ENCODE data around the gene PLG. TPM values are rescaled to one million over a fixed set of nuclear protein-coding genes. Genes with fewer than 3 reads are reported as not detected.
"Not testable (repeated sequence)": the region's sequence is repeated elsewhere in the genome, so short reads cannot be mapped to it uniquely, and the experiment has no call there.

The PLG gene
- total and polyA plus RNA-seq, 7 experiments from 2014 or later, result 0.11 to 0.86 (median 0.38) TPM; not detected in 4

- POLR2A ChIA-PET, result no interaction called here
- H3K27me3 ChIP-seq (ENCODE audit: control insufficient read depth in 2 of 2, insufficient read depth in 2 of 2, low read length in 2 of 2), result no peaks in the 10 kb centered on the region
- DNase-seq (no peak), ATAC-seq (no peak)
- Mint-ChIP-seq H3K27me3 (peaks cover 3 to 29% (median 13%) of the 10 kb centered on the region in 5 donors), H3K36me3 (no peaks in the 10 kb centered on the region), H3K27ac (no peak overlapping the region), H3K9me3 (peaks cover 0 to 12% (median 2%) of the 10 kb centered on the region in 11 donors), H3K4me1 (no peaks in the 10 kb centered on the region), H3K4me3 (no peak overlapping the region)
- H3K9me3 ChIP-seq (ENCODE audit: control insufficient read depth in 2 of 3, low read length in 3 of 3), result no peaks in the 10 kb centered on the region
- intact Hi-C loops (cut with micrococcal nuclease), result loop anchor here (5.0 kb wide), 1 partner anchor 622 kb away; no protein-coding TSS in a partner anchor
- no peak overlapping the region for H3K4me3 ChIP-seq (ENCODE audit: low read length)
- H3K36me3 ChIP-seq (ENCODE audit: control insufficient read depth in 2 of 3, insufficient read depth in 3 of 3, low read length in 3 of 3), result no peaks in the 10 kb centered on the region
- no peaks in the 10 kb centered on the region for H3K4me1 ChIP-seq (ENCODE audit: control insufficient read depth in 2 of 2, insufficient read depth in 2 of 2, low read length in 2 of 2)
- H3K27ac ChIP-seq (ENCODE audit: low read depth, low read length), result no peak overlapping the region
- CTCF ChIA-PET, result interaction anchor here (0.5 kb wide), 1 partner anchor 30 kb away, joined by 3 read pairs; no protein-coding TSS in a partner anchor
These were observed 48.2 kb downstream of the PLG start for GRCh38 chr6:160750276-160750689.

DNA sequence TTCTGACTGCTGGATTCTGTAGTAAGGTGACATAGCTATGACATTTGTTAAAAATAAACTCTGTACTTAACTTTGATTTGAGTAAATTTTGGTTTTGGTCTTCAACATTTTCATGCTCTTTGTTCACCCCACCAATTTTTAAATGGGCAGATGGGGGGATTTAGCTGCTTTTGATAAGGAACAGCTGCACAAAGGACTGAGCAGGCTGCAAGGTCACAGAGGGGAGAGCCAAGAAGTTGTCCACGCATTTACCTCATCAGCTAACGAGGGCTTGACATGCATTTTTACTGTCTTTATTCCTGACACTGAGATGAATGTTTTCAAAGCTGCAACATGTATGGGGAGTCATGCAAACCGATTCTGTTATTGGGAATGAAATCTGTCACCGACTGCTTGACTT, 51.2 kb downstream of the PLG start:
- CTCF ChIA-PET, H3K4me3 Mint-ChIP-seq, ATAC-seq: not testable (repeated sequence)

DNA sequence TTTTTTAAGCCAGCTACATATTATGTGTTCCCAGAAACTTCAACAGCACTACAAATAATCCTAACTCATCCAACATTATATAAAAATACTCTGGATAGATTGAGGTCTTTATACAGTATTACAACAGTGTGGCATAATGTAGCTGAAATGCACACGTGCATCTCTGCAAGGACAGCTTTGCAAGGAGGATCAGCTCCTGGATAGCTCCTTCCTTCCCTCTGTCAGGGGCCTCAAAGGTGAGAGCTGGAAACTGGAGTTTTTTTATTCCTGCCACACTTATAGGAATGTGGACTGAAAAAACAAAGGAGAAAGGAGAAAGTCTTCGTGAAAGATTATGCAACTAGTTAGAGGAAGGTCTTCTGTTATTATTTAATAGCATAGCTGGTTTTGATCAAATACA, 53.1 kb downstream of the PLG start:
- Mint-ChIP-seq H3K4me1 (no peaks in the 10 kb centered on the region), H3K9me3 (peaks cover 0 to 8% (median 0%) of the 10 kb centered on the region in 11 donors), H3K36me3 (no peaks in the 10 kb centered on the region), H3K27ac (no peak overlapping the region), H3K27me3 (peaks cover 2 to 58% (median 42%) of the 10 kb centered on the region in 5 donors), H3K4me3 (no peak overlapping the region)
- ChIA-PET CTCF (interaction anchor here (0.6 kb wide), 1 partner anchor 222 kb away, joined by 3 read pairs; no protein-coding TSS in a partner anchor), POLR2A (no interaction called here)
- Histone ChIP-seq H3K4me3 (ENCODE audit: low read length) (no peak overlapping the region), H3K27ac (ENCODE audit: low read depth, low read length) (no peak overlapping the region), H3K36me3 (ENCODE audit: control insufficient read depth in 2 of 3, insufficient read depth in 3 of 3, low read length in 3 of 3) (no peaks in the 10 kb centered on the region), H3K27me3 (ENCODE audit: control insufficient read depth in 2 of 2, insufficient read depth in 2 of 2, low read length in 2 of 2) (no peaks in the 10 kb centered on the region), H3K4me1 (ENCODE audit: control insufficient read depth in 2 of 2, insufficient read depth in 2 of 2, low read length in 2 of 2) (no peaks in the 10 kb centered on the region), H3K9me3 (ENCODE audit: control insufficient read depth in 2 of 3, low read length in 3 of 3) (no peaks in the 10 kb centered on the region)
- intact Hi-C loops (cut with micrococcal nuclease), result no loop called here
- no peak for DNase-seq
- ATAC-seq, result no peak

More for the DNA sequence above, 51.2 kb downstream of the PLG start:
- DNase-seq; H3K27ac ChIP-seq (ENCODE audit: low read depth, low read length); H3K9me3 ChIP-seq (ENCODE audit: control insufficient read depth in 2 of 3, low read length in 3 of 3); H3K36me3 ChIP-seq (ENCODE audit: control insufficient read depth in 2 of 3, insufficient read depth in 3 of 3, low read length in 3 of 3); POLR2A ChIA-PET; H3K4me1 Mint-ChIP-seq; H3K9me3 Mint-ChIP-seq; H3K36me3 Mint-ChIP-seq; H3K27me3 ChIP-seq (ENCODE audit: control insufficient read depth in 2 of 2, insufficient read depth in 2 of 2, low read length in 2 of 2); H3K4me1 ChIP-seq (ENCODE audit: control insufficient read depth in 2 of 2, insufficient read depth in 2 of 2, low read length in 2 of 2); H3K27ac Mint-ChIP-seq; H3K4me3 ChIP-seq (ENCODE audit: low read length): not testable (repeated sequence)
- intact Hi-C loops (cut with micrococcal nuclease), result loop anchor here (5.0 kb wide), 1 partner anchor 619 kb away; no protein-coding TSS in a partner anchor
- peaks cover 2 to 49% (median 26%) of the 10 kb centered on the region in 5 donors for H3K27me3 Mint-ChIP-seq

GRCh38 chr6:160756021-160756420, 54.0 kb downstream of the PLG start:
- no peak overlapping the region for H3K27ac Mint-ChIP-seq
- no peaks in the 10 kb centered on the region for H3K36me3 Mint-ChIP-seq
- Histone ChIP-seq H3K4me3 (ENCODE audit: low read length) (no peak overlapping the region), H3K9me3 (ENCODE audit: control insufficient read depth in 2 of 3, low read length in 3 of 3) (no peaks in the 10 kb centered on the region), H3K36me3 (ENCODE audit: control insufficient read depth in 2 of 3, insufficient read depth in 3 of 3, low read length in 3 of 3) (no peaks in the 10 kb centered on the region), H3K27me3 (ENCODE audit: control insufficient read depth in 2 of 2, insufficient read depth in 2 of 2, low read length in 2 of 2) (no peaks in the 10 kb centered on the region), H3K27ac (ENCODE audit: low read depth, low read length) (no peak overlapping the region), H3K4me1 (ENCODE audit: control insufficient read depth in 2 of 2, insufficient read depth in 2 of 2, low read length in 2 of 2) (no peaks in the 10 kb centered on the region)
- ATAC-seq (no peak), DNase-seq (no peak)
- intact Hi-C loops (cut with micrococcal nuclease), result no loop called here
- ChIA-PET CTCF (no interaction called here), POLR2A (no interaction called here)
- H3K4me1 Mint-ChIP-seq, result no peaks in the 10 kb centered on the region
- peaks cover under 1 to 55% (median 39%) of the 10 kb centered on the region in 5 donors for H3K27me3 Mint-ChIP-seq
- H3K4me3 Mint-ChIP-seq, result no peak overlapping the region
- H3K9me3 Mint-ChIP-seq, result peaks cover 0 to 9% (median 0%) of the 10 kb centered on the region in 11 donors

- no peaks in the 10 kb centered on the region for H3K4me1 Mint-ChIP-seq
- DNase-seq, result no peak
- no peak overlapping the region for H3K27ac ChIP-seq (ENCODE audit: low read depth, low read length)
- no peaks in the 10 kb centered on the region for H3K4me1 ChIP-seq (ENCODE audit: control insufficient read depth in 2 of 2, insufficient read depth in 2 of 2, low read length in 2 of 2)
- H3K27me3 Mint-ChIP-seq, result peaks cover 0 to 49% (median 34%) of the 10 kb centered on the region in 5 donors
- no peaks in the 10 kb centered on the region for H3K27me3 ChIP-seq (ENCODE audit: control insufficient read depth in 2 of 2, insufficient read depth in 2 of 2, low read length in 2 of 2)
- H3K27ac Mint-ChIP-seq, result no peak overlapping the region
- CTCF ChIA-PET, result no interaction called here
- no peaks in the 10 kb centered on the region for H3K36me3 Mint-ChIP-seq
- no peak for ATAC-seq
- peaks cover 0 to 15% (median 5%) of the 10 kb centered on the region in 11 donors for H3K9me3 Mint-ChIP-seq
- intact Hi-C loops (cut with micrococcal nuclease), result no loop called here
- no peak overlapping the region for H3K4me3 Mint-ChIP-seq
- no peak overlapping the region for H3K4me3 ChIP-seq (ENCODE audit: low read length)
- no peaks in the 10 kb centered on the region for H3K36me3 ChIP-seq (ENCODE audit: control insufficient read depth in 2 of 3, insufficient read depth in 3 of 3, low read length in 3 of 3)
- POLR2A ChIA-PET, result no interaction called here
- no peaks in the 10 kb centered on the region for H3K9me3 ChIP-seq (ENCODE audit: control insufficient read depth in 2 of 3, low read length in 3 of 3)
These were observed 54.8 kb downstream of the PLG start for GRCh38 chr6:160756871-160757270.

- Histone ChIP-seq H3K27me3 (ENCODE audit: control insufficient read depth in 2 of 2, insufficient read depth in 2 of 2, low read length in 2 of 2) (peaks cover 0 to 4% of the 10 kb centered on the region in 2 donors), H3K4me3 (ENCODE audit: low read length) (no peak overlapping the region), H3K27ac (ENCODE audit: low read depth, low read length) (no peak overlapping the region), H3K9me3 (ENCODE audit: control insufficient read depth in 2 of 3, low read length in 3 of 3) (no peaks in the 10 kb centered on the region), H3K36me3 (ENCODE audit: control insufficient read depth in 2 of 3, insufficient read depth in 3 of 3, low read length in 3 of 3) (no peaks in the 10 kb centered on the region), H3K4me1 (ENCODE audit: control insufficient read depth in 2 of 2, insufficient read depth in 2 of 2, low read length in 2 of 2) (no peaks in the 10 kb centered on the region)
- peaks cover 0 to 20% (median 10%) of the 10 kb centered on the region in 11 donors for H3K9me3 Mint-ChIP-seq
- no peak for DNase-seq
- ChIA-PET POLR2A (no interaction called here), CTCF (no interaction called here)
- peaks cover 0 to 9% (median 3%) of the 10 kb centered on the region in 7 donors for H3K4me1 Mint-ChIP-seq
- peaks cover 25 to 50% (median 45%) of the 10 kb centered on the region in 5 donors for H3K27me3 Mint-ChIP-seq
- no peaks in the 10 kb centered on the region for H3K36me3 Mint-ChIP-seq
- H3K4me3 Mint-ChIP-seq, result no peak overlapping the region
- H3K27ac Mint-ChIP-seq, result no peak overlapping the region
- no peak for ATAC-seq
- intact Hi-C loops (cut with micrococcal nuclease), result no loop called here
These were observed 62.8 kb downstream of the PLG start for GRCh38 chr6:160764847-160765246.

GRCh38 chr6:160765412-160765811, 63.4 kb downstream of the PLG start:
- intact Hi-C loops (cut with micrococcal nuclease), result no loop called here
- no peaks in the 10 kb centered on the region for H3K36me3 Mint-ChIP-seq
- CTCF ChIA-PET, result no interaction called here

More at GRCh38 chr6:160765412-160765811, 63.4 kb downstream of the PLG start:
- peaks cover 25 to 51% (median 47%) of the 10 kb centered on the region in 5 donors for H3K27me3 Mint-ChIP-seq
- no peaks in the 10 kb centered on the region for H3K36me3 ChIP-seq (ENCODE audit: control insufficient read depth in 2 of 3, insufficient read depth in 3 of 3, low read length in 3 of 3)
- ATAC-seq (no peak), DNase-seq (no peak)
- no peak overlapping the region for H3K4me3 ChIP-seq (ENCODE audit: low read length)
- H3K27ac ChIP-seq (ENCODE audit: low read depth, low read length), result no peak overlapping the region
- no peaks in the 10 kb centered on the region for H3K4me1 ChIP-seq (ENCODE audit: control insufficient read depth in 2 of 2, insufficient read depth in 2 of 2, low read length in 2 of 2)
- H3K27me3 ChIP-seq (ENCODE audit: control insufficient read depth in 2 of 2, insufficient read depth in 2 of 2, low read length in 2 of 2), result peaks cover 0 to 4% of the 10 kb centered on the region in 2 donors
- peaks cover 0 to 16% (median 8%) of the 10 kb centered on the region in 11 donors for H3K9me3 Mint-ChIP-seq
- H3K4me3 Mint-ChIP-seq, result no peak overlapping the region
- H3K27ac Mint-ChIP-seq, result no peak overlapping the region
- peaks cover 0 to 9% (median 3%) of the 10 kb centered on the region in 7 donors for H3K4me1 Mint-ChIP-seq
- H3K9me3 ChIP-seq (ENCODE audit: control insufficient read depth in 2 of 3, low read length in 3 of 3), result no peaks in the 10 kb centered on the region
- POLR2A ChIA-PET, result no interaction called here

Data from naive thymus-derived CD4-positive, alpha-beta T cell (primary cell).